ENCODE measurements around the gene ABCC8. TPM values are rescaled to one million over a fixed set of nuclear protein-coding genes. Genes with fewer than 3 reads are reported as not detected.

ABCC8 gene
- total and polyA plus RNA-seq, 9 donors = 0.38 to 1.8 (median 0.71) TPM; not detected in 2

DNA sequence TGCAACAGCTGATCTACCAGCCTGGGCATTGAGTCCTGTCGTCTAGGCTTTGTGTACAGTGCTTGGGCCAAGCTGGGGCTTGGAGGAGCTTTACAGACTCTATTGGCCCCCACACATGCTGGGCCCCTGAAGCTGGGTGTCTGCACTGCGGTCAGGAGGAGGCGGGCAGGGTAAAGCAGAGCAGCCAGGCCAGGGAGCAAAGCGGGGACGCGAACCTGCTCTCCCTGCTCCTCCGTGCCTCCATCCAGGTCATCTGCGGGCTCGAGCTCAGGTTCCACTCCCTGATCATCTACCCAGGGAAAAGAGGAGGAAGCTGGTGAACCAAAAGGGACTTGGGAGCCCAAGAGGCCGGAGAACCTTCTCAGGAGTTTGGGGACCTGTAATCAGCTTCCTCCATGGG lies 40.5 kb upstream of the ABCC8 start:
- DNase-seq = no peak
- no peaks in the 10 kb centered on the region for H3K36me3 ChIP-seq
- no peaks in the 10 kb centered on the region for H3K9me3 ChIP-seq
- TF ChIP-seq POLR2A (IDR thresholded peaks at IDR 0.05) = no peak
- TF ChIP-seq, protein P1, sequence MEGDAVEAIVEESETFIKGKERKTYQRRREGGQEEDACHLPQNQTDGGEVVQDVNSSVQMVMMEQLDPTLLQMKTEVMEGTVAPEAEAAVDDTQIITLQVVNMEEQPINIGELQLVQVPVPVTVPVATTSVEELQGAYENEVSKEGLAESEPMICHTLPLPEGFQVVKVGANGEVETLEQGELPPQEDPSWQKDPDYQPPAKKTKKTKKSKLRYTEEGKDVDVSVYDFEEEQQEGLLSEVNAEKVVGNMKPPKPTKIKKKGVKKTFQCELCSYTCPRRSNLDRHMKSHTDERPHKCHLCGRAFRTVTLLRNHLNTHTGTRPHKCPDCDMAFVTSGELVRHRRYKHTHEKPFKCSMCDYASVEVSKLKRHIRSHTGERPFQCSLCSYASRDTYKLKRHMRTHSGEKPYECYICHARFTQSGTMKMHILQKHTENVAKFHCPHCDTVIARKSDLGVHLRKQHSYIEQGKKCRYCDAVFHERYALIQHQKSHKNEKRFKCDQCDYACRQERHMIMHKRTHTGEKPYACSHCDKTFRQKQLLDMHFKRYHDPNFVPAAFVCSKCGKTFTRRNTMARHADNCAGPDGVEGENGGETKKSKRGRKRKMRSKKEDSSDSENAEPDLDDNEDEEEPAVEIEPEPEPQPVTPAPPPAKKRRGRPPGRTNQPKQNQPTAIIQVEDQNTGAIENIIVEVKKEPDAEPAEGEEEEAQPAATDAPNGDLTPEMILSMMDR (IDR thresholded peaks at IDR 0.05) = no peak
- TF ChIP-seq EP300 (IDR thresholded peaks at IDR 0.05) = no peak
- H3K27ac ChIP-seq = no peak overlapping the region
- no peak overlapping the region for H3K4me3 ChIP-seq
- intact Hi-C loops (cut with DNase I) = no loop called here
- H3K27me3 ChIP-seq = no peaks in the 10 kb centered on the region
- no peaks in the 10 kb centered on the region for H3K4me1 ChIP-seq (ENCODE audit: insufficient read depth)
- 88 to 94% (median 92%) methylated on average over 10 of the region's 10 CpGs for WGBS, 3 donors

DNA sequence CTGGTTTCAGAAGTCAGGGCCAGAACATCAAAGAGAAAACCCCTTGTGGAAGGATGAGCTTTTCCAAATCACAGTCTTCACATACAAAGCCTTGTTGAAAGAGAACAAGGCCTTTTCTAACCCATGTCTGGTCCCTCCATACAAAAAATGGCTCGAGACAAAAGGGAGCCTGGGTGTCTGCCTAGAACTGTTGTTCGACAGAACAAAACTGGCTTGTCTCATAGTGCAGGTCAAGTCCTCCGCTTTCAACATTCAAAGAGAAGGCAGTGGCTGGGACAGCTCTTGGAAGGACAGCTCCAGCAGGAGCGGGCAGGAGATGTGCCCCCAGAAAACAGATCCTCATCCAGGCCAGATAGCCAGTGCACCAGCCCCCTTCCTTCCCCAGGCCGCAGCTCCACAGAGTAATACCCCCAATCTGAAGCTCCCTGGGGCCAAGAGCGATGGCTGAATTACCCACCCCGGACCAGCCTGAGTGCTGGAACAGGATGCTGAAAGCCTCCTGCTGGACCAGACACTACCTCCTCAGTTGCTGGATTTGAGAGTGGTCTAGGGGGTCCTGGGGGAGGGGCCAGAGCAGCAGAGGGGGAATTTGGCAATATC lies 40.0 kb upstream of the ABCC8 start:
- H3K4me3 ChIP-seq = no peak overlapping the region
- no peak for TF ChIP-seq POLR2A (IDR thresholded peaks at IDR 0.05)
- no peak for TF ChIP-seq EP300 (IDR thresholded peaks at IDR 0.05)
- TF ChIP-seq, protein P1 (IDR thresholded peaks at IDR 0.05) = no peak
- H3K9me3 ChIP-seq = no peaks in the 10 kb centered on the region
- no peak for DNase-seq
- no peaks in the 10 kb centered on the region for H3K36me3 ChIP-seq
- no peaks in the 10 kb centered on the region for H3K27me3 ChIP-seq
- 92 to 97% (median 92%) methylated on average over 7 of the region's 7 CpGs for WGBS, 3 donors
- H3K27ac ChIP-seq = no peak overlapping the region
- no peaks in the 10 kb centered on the region for H3K4me1 ChIP-seq (ENCODE audit: insufficient read depth)
- intact Hi-C loops (cut with DNase I) = no loop called here

DNA sequence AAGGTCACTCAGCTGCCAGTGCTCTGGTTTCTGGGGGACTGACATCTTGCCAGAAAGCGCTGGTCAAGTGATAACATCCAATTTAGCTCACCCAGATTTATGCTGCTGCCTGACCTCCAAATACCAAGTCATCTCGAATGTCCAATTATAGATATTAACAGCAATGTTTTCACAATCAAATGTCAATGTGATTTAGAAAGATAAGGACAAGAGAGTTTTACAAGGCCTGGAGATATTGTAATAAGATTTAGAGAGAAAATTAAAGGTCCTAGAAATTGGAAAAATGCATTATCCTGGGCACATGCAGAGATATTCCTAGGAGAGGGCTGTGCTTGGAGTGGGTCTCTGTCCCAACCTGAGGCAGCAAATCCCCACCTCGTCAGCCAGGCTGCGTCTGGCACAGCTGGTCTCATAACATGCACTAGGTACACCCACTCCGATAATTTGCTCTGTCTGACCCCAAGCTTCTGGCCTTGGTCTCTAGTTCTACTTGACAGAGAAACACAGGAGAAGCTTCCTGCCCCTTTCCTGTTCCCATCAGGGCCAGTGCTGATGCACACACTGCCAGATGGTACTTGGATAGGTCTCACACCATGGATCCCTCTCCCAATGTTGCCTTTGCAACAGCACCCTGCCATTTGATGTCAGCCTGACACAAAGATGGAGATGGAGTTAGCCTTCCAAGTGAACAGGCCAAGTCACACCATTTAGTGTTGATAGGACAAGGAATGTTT lies 39.0 kb upstream of the ABCC8 start:
- Histone ChIP-seq H3K4me3 (no peak overlapping the region), H3K27me3 (no peaks in the 10 kb centered on the region), H3K4me1 (ENCODE audit: insufficient read depth) (no peaks in the 10 kb centered on the region), H3K27ac (no peak overlapping the region), H3K36me3 (no peaks in the 10 kb centered on the region), H3K9me3 (no peaks in the 10 kb centered on the region)
- DNase-seq = no peak
- 35 to 38% (median 38%) methylated on average over 5 of the region's 5 CpGs for WGBS, 3 donors
- intact Hi-C loops (cut with DNase I) = no loop called here
- TF ChIP-seq EP300 (IDR thresholded peaks at IDR 0.05) (no peak), POLR2A (IDR thresholded peaks at IDR 0.05) (no peak)
- TF ChIP-seq, protein P1 (IDR thresholded peaks at IDR 0.05) = no peak

DNA sequence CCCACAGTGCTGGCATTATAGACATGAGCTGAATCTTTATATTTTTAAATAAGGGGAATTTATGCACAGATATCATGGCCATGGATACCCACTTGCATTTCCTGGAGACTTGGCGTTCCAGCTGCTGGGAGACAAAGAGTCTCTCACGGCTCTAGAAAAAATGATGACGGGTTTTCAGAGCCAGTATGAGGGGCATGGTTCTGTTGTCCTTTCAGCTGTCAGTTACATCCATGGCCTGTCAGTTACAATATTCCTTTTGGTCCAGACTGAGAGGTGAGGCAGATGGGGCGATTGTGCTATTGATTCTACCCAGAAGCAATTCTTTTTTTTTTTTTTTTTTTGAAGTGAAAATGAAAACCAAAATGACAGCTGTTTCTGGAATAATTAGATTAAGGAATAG lies 37.8 kb upstream of the ABCC8 start:
- DNase-seq = no peak
- Histone ChIP-seq H3K27ac (no peak overlapping the region), H3K36me3 (no peaks in the 10 kb centered on the region), H3K4me3 (no peak overlapping the region), H3K27me3 (no peaks in the 10 kb centered on the region), H3K9me3 (no peaks in the 10 kb centered on the region), H3K4me1 (ENCODE audit: insufficient read depth) (no peaks in the 10 kb centered on the region)
- WGBS, 3 donors = 67 to 80% (median 80%) methylated on average over 4 of the region's 4 CpGs
- intact Hi-C loops (cut with DNase I) = no loop called here
- TF ChIP-seq POLR2A (IDR thresholded peaks at IDR 0.05) (no peak), EP300 (IDR thresholded peaks at IDR 0.05) (no peak)
- TF ChIP-seq, protein P1 (IDR thresholded peaks at IDR 0.05) = no peak

All from ovary (tissue), 9 donors.